ENCODE data around the gene ENOX1. TPM values are rescaled to one million over a fixed set of nuclear protein-coding genes. Genes with fewer than 3 reads are reported as not detected.

Gene ENOX1
- total RNA-seq, 1 experiment from 2014 or later, result 0.95 TPM

- H3K36me3 ChIP-seq (ENCODE audit: low read depth, low read length), result no peaks in the 10 kb centered on the region
- no peaks in the 10 kb centered on the region for H3K9me2 ChIP-seq (replicated peaks; ENCODE audit: low read length)
- H2AFZ ChIP-seq (ENCODE audit: low read length), result no peak overlapping the region
- no peak overlapping the region for H3K4me3 ChIP-seq (ENCODE audit: low read length)
- H3K9ac ChIP-seq (ENCODE audit: low read length), result no peak overlapping the region
- no peaks in the 10 kb centered on the region for H4K20me1 ChIP-seq (ENCODE audit: low read length)
- POLR2A ChIA-PET (ENCODE audit: unreplicated experiment), result interaction anchor here (0.7 kb wide), 1 partner anchor 198 kb away, joined by 3 read pairs; no protein-coding TSS in a partner anchor
- CTCF ChIA-PET, result no interaction called here
- H3K9me3 ChIP-seq (ENCODE audit: low read length), result no peaks in the 10 kb centered on the region
- BruUV-seq (replicated peaks), result no TSS peak
- DNase-seq (no peak), ATAC-seq (no peak)
- no peaks in the 10 kb centered on the region for H3F3A ChIP-seq (ENCODE audit: low read length, unreplicated experiment)
- H3K27me3 ChIP-seq (ENCODE audit: low read length), result no peaks in the 10 kb centered on the region
- no peaks in the 10 kb centered on the region for H3K79me2 ChIP-seq (ENCODE audit: low read length)
- H3K4me2 ChIP-seq (ENCODE audit: low read length), result no peak overlapping the region
- intact Hi-C loops (cut with micrococcal nuclease), result no loop called here
- TF ChIP-seq, protein P1, sequence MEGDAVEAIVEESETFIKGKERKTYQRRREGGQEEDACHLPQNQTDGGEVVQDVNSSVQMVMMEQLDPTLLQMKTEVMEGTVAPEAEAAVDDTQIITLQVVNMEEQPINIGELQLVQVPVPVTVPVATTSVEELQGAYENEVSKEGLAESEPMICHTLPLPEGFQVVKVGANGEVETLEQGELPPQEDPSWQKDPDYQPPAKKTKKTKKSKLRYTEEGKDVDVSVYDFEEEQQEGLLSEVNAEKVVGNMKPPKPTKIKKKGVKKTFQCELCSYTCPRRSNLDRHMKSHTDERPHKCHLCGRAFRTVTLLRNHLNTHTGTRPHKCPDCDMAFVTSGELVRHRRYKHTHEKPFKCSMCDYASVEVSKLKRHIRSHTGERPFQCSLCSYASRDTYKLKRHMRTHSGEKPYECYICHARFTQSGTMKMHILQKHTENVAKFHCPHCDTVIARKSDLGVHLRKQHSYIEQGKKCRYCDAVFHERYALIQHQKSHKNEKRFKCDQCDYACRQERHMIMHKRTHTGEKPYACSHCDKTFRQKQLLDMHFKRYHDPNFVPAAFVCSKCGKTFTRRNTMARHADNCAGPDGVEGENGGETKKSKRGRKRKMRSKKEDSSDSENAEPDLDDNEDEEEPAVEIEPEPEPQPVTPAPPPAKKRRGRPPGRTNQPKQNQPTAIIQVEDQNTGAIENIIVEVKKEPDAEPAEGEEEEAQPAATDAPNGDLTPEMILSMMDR (conservative IDR thresholded peaks at IDR 0.05; ENCODE audit: low read depth, low read length), result no peak
- TF ChIP-seq EZH2phosphoT487 (IDR thresholded peaks at IDR 0.05; ENCODE audit: borderline replicate concordance, low read length), result no peak
- no peak for TF ChIP-seq EZH2 (IDR thresholded peaks at IDR 0.05; ENCODE audit: low read length, unreplicated experiment)
- H3K4me1 ChIP-seq (ENCODE audit: insufficient read depth, low read length), result no peaks in the 10 kb centered on the region
- no peak overlapping the region for H3K27ac ChIP-seq (ENCODE audit: low read length)
These were observed 457.1 kb downstream of the ENOX1 start for GRCh38 chr13:43329702-43330101.

- no peak for TF ChIP-seq EZH2 (IDR thresholded peaks at IDR 0.05; ENCODE audit: low read length, unreplicated experiment)
- TF ChIP-seq EZH2phosphoT487 (IDR thresholded peaks at IDR 0.05; ENCODE audit: borderline replicate concordance, low read length), result no peak
- TF ChIP-seq, protein P1 (conservative IDR thresholded peaks at IDR 0.05; ENCODE audit: low read depth, low read length), result no peak
- H2AFZ ChIP-seq (ENCODE audit: low read length), result no peak overlapping the region
- intact Hi-C loops (cut with micrococcal nuclease), result no loop called here
- H3K27ac ChIP-seq (ENCODE audit: low read length), result no peak overlapping the region
- no TSS peak for BruUV-seq (replicated peaks)
- H3K9ac ChIP-seq (ENCODE audit: low read length), result no peak overlapping the region
- H3K4me2 ChIP-seq (ENCODE audit: low read length), result no peak overlapping the region
- DNase-seq (no peak), ATAC-seq (no peak)
- no peaks in the 10 kb centered on the region for H3K79me2 ChIP-seq (ENCODE audit: low read length)
- no peaks in the 10 kb centered on the region for H3K9me2 ChIP-seq (replicated peaks; ENCODE audit: low read length)
- no peaks in the 10 kb centered on the region for H4K20me1 ChIP-seq (ENCODE audit: low read length)
- H3K9me3 ChIP-seq (ENCODE audit: low read length), result no peaks in the 10 kb centered on the region
- CTCF ChIA-PET, result no interaction called here
- H3K4me1 ChIP-seq (ENCODE audit: insufficient read depth, low read length), result no peaks in the 10 kb centered on the region
- no peaks in the 10 kb centered on the region for H3K36me3 ChIP-seq (ENCODE audit: low read depth, low read length)
- no peak overlapping the region for H3K4me3 ChIP-seq (ENCODE audit: low read length)
- H3K27me3 ChIP-seq (ENCODE audit: low read length), result no peaks in the 10 kb centered on the region
- no peaks in the 10 kb centered on the region for H3F3A ChIP-seq (ENCODE audit: low read length, unreplicated experiment)
- POLR2A ChIA-PET (ENCODE audit: unreplicated experiment), result interaction anchor here (0.7 kb wide), 1 partner anchor 197 kb away, joined by 3 read pairs; no protein-coding TSS in a partner anchor
These were observed 457.9 kb downstream of the ENOX1 start for GRCh38 chr13:43328907-43329306.

DNA sequence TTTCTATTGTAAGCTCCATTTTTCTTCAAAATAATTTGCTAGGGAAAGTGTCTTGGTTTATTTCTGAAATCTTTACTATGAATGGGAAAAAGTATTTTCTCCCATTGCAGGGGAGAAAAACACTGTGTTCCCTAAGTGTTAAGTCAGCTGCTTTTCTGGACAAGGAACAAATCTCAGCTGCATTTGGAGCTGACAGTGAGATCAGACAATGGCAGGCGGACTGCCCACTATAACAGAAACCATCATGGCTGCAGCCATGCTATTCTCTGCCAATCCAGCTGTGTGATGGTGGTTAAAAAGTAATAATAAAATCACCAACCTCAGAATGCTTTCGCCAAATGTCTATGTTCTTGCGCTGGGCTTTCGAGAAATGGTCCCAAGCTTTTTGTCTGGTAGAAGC lies 460.7 kb downstream of the ENOX1 start:
- CTCF ChIA-PET, result no interaction called here
- Histone ChIP-seq H3F3A (ENCODE audit: low read length, unreplicated experiment) (no peaks in the 10 kb centered on the region), H3K4me3 (ENCODE audit: low read length) (no peak overlapping the region), H3K36me3 (ENCODE audit: low read depth, low read length) (no peaks in the 10 kb centered on the region), H3K4me2 (ENCODE audit: low read length) (no peak overlapping the region), H3K79me2 (ENCODE audit: low read length) (no peaks in the 10 kb centered on the region), H3K4me1 (ENCODE audit: insufficient read depth, low read length) (no peaks in the 10 kb centered on the region), H3K9me2 (replicated peaks; ENCODE audit: low read length) (no peaks in the 10 kb centered on the region), H2AFZ (ENCODE audit: low read length) (no peak overlapping the region), H3K9ac (ENCODE audit: low read length) (no peak overlapping the region), H3K27me3 (ENCODE audit: low read length) (no peaks in the 10 kb centered on the region), H3K9me3 (ENCODE audit: low read length) (no peaks in the 10 kb centered on the region), H3K27ac (ENCODE audit: low read length) (no peak overlapping the region), H4K20me1 (ENCODE audit: low read length) (no peaks in the 10 kb centered on the region)
- no TSS peak for BruUV-seq (replicated peaks)
- DNase-seq, result no peak
- TF ChIP-seq EZH2phosphoT487 (IDR thresholded peaks at IDR 0.05; ENCODE audit: borderline replicate concordance, low read length), result no peak
- no peak for TF ChIP-seq EZH2 (IDR thresholded peaks at IDR 0.05; ENCODE audit: low read length, unreplicated experiment)
- TF ChIP-seq, protein P1 (conservative IDR thresholded peaks at IDR 0.05; ENCODE audit: low read depth, low read length), result no peak
- intact Hi-C loops (cut with micrococcal nuclease), result no loop called here
- ATAC-seq, result no peak
- POLR2A ChIA-PET (ENCODE audit: unreplicated experiment), result no interaction called here
